Measurements from ENCODE around the gene SLC17A4. TPM values are rescaled to one million over a fixed set of nuclear protein-coding genes. Genes with fewer than 3 reads are reported as not detected.

SLC17A4 gene
- total and polyA plus RNA-seq, 2 of the 13 experiments (the other 11 are each of a cell fraction or from before 2014, with no cell fraction given) = 0.07 TPM; not detected in 1

- H3K4me2 ChIP-seq (ENCODE audit: low read depth, low read length) = no peak overlapping the region
- no peak overlapping the region for H2AFZ ChIP-seq (ENCODE audit: low read length)
- ChIA-PET POLR2A (no interaction called here), CTCF (ENCODE audit: low intra/inter-chr PET ratio, low total read pairs) (no interaction called here)
- intact Hi-C loops (cut with micrococcal nuclease; ENCODE audit: unreplicated experiment) = no loop called here
- in situ Hi-C loops (cut with HindIII; ENCODE audit: extremely low pct_ligation_motif_present, low pct_unique_long_range_greater_than_20kb) = no loop called here
- DNase-seq (ENCODE audit: low spot score) (no peak), FAIRE-seq (no peak), ATAC-seq (no peak)
- no peak overlapping the region for H3K9ac ChIP-seq (ENCODE audit: insufficient read depth, low read depth, low read length)
- H3K27me3 ChIP-seq (ENCODE audit: control insufficient read depth in 1 of 2, insufficient read depth in 2 of 2, low read length in 2 of 2) = no peaks in the 10 kb centered on the region
- TF ChIP-seq IKZF1 (IDR thresholded peaks at IDR 0.05) = no peak
- TF ChIP-seq, protein P1, sequence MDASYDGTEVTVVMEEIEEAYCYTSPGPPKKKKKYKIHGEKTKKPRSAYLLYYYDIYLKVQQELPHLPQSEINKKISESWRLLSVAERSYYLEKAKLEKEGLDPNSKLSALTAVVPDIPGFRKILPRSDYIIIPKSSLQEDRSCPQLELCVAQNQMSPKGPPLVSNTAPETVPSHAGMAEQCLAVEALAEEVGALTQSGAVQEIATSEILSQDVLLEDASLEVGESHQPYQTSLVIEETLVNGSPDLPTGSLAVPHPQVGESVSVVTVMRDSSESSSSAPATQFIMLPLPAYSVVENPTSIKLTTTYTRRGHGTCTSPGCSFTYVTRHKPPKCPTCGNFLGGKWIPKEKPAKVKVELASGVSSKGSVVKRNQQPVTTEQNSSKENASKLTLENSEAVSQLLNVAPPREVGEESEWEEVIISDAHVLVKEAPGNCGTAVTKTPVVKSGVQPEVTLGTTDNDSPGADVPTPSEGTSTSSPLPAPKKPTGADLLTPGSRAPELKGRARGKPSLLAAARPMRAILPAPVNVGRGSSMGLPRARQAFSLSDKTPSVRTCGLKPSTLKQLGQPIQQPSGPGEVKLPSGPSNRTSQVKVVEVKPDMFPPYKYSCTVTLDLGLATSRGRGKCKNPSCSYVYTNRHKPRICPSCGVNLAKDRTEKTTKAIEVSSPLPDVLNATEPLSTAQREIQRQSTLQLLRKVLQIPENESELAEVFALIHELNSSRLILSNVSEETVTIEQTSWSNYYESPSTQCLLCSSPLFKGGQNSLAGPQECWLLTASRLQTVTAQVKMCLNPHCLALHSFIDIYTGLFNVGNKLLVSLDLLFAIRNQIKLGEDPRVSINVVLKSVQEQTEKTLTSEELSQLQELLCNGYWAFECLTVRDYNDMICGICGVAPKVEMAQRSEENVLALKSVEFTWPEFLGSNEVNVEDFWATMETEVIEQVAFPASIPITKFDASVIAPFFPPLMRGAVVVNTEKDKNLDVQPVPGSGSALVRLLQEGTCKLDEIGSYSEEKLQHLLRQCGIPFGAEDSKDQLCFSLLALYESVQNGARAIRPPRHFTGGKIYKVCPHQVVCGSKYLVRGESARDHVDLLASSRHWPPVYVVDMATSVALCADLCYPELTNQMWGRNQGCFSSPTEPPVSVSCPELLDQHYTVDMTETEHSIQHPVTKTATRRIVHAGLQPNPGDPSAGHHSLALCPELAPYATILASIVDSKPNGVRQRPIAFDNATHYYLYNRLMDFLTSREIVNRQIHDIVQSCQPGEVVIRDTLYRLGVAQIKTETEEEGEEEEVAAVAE (CRISPR knock-in tag; IDR thresholded peaks at IDR 0.05; ENCODE audit: borderline replicate concordance) = no peak
- TF ChIP-seq BRD4 (CRISPR knock-in tag; IDR thresholded peaks at IDR 0.05) = no peak
- no peak for TF ChIP-seq KLF15 (CRISPR knock-in tag; IDR thresholded peaks at IDR 0.05; ENCODE audit: borderline replicate concordance)
- TF ChIP-seq, protein P2, sequence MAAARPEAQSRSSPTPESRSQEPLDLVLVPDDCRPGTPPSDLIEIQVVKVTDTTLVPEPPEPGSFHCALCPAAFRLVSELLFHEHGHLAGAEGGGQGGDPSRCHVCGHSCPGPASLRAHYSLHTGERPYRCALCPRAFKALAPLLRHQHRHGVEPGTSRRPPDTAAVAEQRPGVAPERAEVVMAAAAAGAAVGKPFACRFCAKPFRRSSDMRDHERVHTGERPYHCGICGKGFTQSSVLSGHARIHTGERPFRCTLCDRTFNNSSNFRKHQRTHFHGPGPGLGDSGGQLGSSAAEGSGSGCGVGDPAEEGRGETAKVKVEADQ (CRISPR knock-in tag; IDR thresholded peaks at IDR 0.05; ENCODE audit: borderline replicate concordance) = no peak
- no peak for TF ChIP-seq E2F5 (CRISPR knock-in tag; conservative IDR thresholded peaks at IDR 0.05)
- no peak for TF ChIP-seq ZNF329 (CRISPR knock-in tag; IDR thresholded peaks at IDR 0.05; ENCODE audit: low read depth)
- no peak for TF ChIP-seq ATF5 (CRISPR knock-in tag; IDR thresholded peaks at IDR 0.05; ENCODE audit: low read depth)
- H4K20me1 ChIP-seq (ENCODE audit: insufficient read depth, low read length) = no peaks in the 10 kb centered on the region
- peaks cover 14% of the 10 kb centered on the region for H3K9me3 ChIP-seq (ENCODE audit: low read length)
- H3K36me3 ChIP-seq (replicated peaks in 1 of 2; ENCODE audit: control insufficient read depth in 1 of 2, insufficient read depth in 2 of 2, low read length in 2 of 2) = no peaks in the 10 kb centered on the region
- H3K27ac ChIP-seq (ENCODE audit: extremely low read length, insufficient read depth, low read length) = no peak overlapping the region
- no TSS peak for BruUV-seq (replicated peaks)
- no peaks in the 10 kb centered on the region for H3K4me1 ChIP-seq (ENCODE audit: insufficient read depth, low read length)
- no peak overlapping the region for H3K4me3 ChIP-seq (replicated peaks in 1 of 3; ENCODE audit: insufficient read depth in 1 of 3, low read depth in 2 of 3, low read length in 3 of 3)
- H3K79me2 ChIP-seq (ENCODE audit: insufficient read depth, low read length) = no peaks in the 10 kb centered on the region
Measured at GRCh38 chr6:25735261-25735660, 19.3 kb upstream of the SLC17A4 start.

All from HepG2 (cell line).